Measurements from ENCODE around the gene SLC12A8.

Gene SLC12A8

GRCh38 chr3:125069968-125070745 is 142.4 kb downstream of the SLC12A8 start:
- no peak for TF ChIP-seq REST (IDR thresholded peaks at IDR 0.05; ENCODE audit: low read depth)
- TF ChIP-seq TAF1 (IDR thresholded peaks at IDR 0.05; ENCODE audit: low read depth): no peak
- no peak for TF ChIP-seq YY1 (IDR thresholded peaks at IDR 0.05; ENCODE audit: low read depth)
- TF ChIP-seq MAX (IDR thresholded peaks at IDR 0.05): no peak
- TF ChIP-seq FOXM1 (IDR thresholded peaks at IDR 0.05; ENCODE audit: borderline replicate concordance, low read depth): no peak
- TF ChIP-seq EP300 (IDR thresholded peaks at IDR 0.05; ENCODE audit: borderline replicate concordance): no peak
- TF ChIP-seq CREB1 (IDR thresholded peaks at IDR 0.05; ENCODE audit: low read depth): no peak
- no peak for TF ChIP-seq RAD21 (IDR thresholded peaks at IDR 0.05; ENCODE audit: low read depth)
- no peak for TF ChIP-seq TEAD4 (IDR thresholded peaks at IDR 0.05)
- TF ChIP-seq ZBTB7A (IDR thresholded peaks at IDR 0.05; ENCODE audit: low read depth): no peak

GRCh38 chr3:125069452-125069851 is 143.1 kb downstream of the SLC12A8 start:
- TF ChIP-seq RAD21 (IDR thresholded peaks at IDR 0.05; ENCODE audit: low read depth) (no peak), MAX (IDR thresholded peaks at IDR 0.05) (no peak), EGR1 (IDR thresholded peaks at IDR 0.05) (no peak), CREB1 (IDR thresholded peaks at IDR 0.05; ENCODE audit: low read depth) (no peak), REST (IDR thresholded peaks at IDR 0.05; ENCODE audit: low read depth) (no peak), ZBTB7A (IDR thresholded peaks at IDR 0.05; ENCODE audit: low read depth) (no peak), NFIC (IDR thresholded peaks at IDR 0.05) (no peak), CEBPB (IDR thresholded peaks at IDR 0.05) (no peak), EP300 (IDR thresholded peaks at IDR 0.05; ENCODE audit: borderline replicate concordance) (no peak), TCF12 (IDR thresholded peaks at IDR 0.05; ENCODE audit: low read depth) (no peak), FOXM1 (IDR thresholded peaks at IDR 0.05; ENCODE audit: borderline replicate concordance, low read depth) (no peak), YY1 (IDR thresholded peaks at IDR 0.05; ENCODE audit: low read depth) (no peak), TEAD4 (IDR thresholded peaks at IDR 0.05) (no peak), TAF1 (IDR thresholded peaks at IDR 0.05; ENCODE audit: low read depth) (no peak), USF1 (IDR thresholded peaks at IDR 0.05) (no peak)

GRCh38 chr3:125068265-125068664 is 144.3 kb downstream of the SLC12A8 start:
- TF ChIP-seq EGR1 (IDR thresholded peaks at IDR 0.05): no peak
- no peak for TF ChIP-seq EP300 (IDR thresholded peaks at IDR 0.05; ENCODE audit: borderline replicate concordance)
- no peak for TF ChIP-seq REST (IDR thresholded peaks at IDR 0.05; ENCODE audit: low read depth)
- TF ChIP-seq FOXM1 (IDR thresholded peaks at IDR 0.05; ENCODE audit: borderline replicate concordance, low read depth): no peak
- TF ChIP-seq USF1 (IDR thresholded peaks at IDR 0.05): no peak
- TF ChIP-seq NFIC (IDR thresholded peaks at IDR 0.05): no peak
- no peak for TF ChIP-seq CREB1 (IDR thresholded peaks at IDR 0.05; ENCODE audit: low read depth)
- TF ChIP-seq TCF12 (IDR thresholded peaks at IDR 0.05; ENCODE audit: low read depth): no peak
- no peak for TF ChIP-seq TAF1 (IDR thresholded peaks at IDR 0.05; ENCODE audit: low read depth)
- no peak for TF ChIP-seq RAD21 (IDR thresholded peaks at IDR 0.05; ENCODE audit: low read depth)
- TF ChIP-seq TEAD4 (IDR thresholded peaks at IDR 0.05): no peak
- TF ChIP-seq CEBPB (IDR thresholded peaks at IDR 0.05): no peak
- no peak for TF ChIP-seq MAX (IDR thresholded peaks at IDR 0.05)
- no peak for TF ChIP-seq ZBTB7A (IDR thresholded peaks at IDR 0.05; ENCODE audit: low read depth)
- TF ChIP-seq YY1 (IDR thresholded peaks at IDR 0.05; ENCODE audit: low read depth): no peak

- TF ChIP-seq EP300 (IDR thresholded peaks at IDR 0.05; ENCODE audit: borderline replicate concordance): no peak
These were observed 145.3 kb downstream of the SLC12A8 start for GRCh38 chr3:125067225-125067624.

Measured in Ishikawa (cell line).